Heart left ventricle (tissue), 13 donors: ENCODE results near the gene BATF3.

Experiments
- CTCF ChIP-seq, 12 donors: fragments of 200-600 bp; sonication (generic) in 4 of 12; IDR thresholded peaks; one replicate each; pipeline versions ENCODE4 v1.5.0 to v1.8.0; 2018 to 2022; ENCODE audit warnings: antibody characterized with exemption in 12 of 12, mild to moderate bottlenecking in 5 of 12
- POLR2A ChIP-seq, 2 donors: fragments of 450-650 bp; IDR thresholded peaks; one replicate each; pipeline ENCODE4 v1.6.1; 2017; ENCODE audit warnings: antibody characterized with exemption in 2 of 2, mild to moderate bottlenecking in 2 of 2, moderate library complexity in 2 of 2
- donor health status: ischemic (EF 13 %, LVEDD 7.1; RV severe dilation, severe dysfunction).
- donor health status: DM: no; HTN: yes; CAD: no.
- donor health status: DM: no; HTN: no; CAD: no.
- donor health status: ischemic (EF 25% LVEDD 6.9; RV normal size, moderate dysfunction).
- donor health status: ischemic (EF 25% LVEDD 5.7; RV mildly dilated, moderate dysfunction).
- donor health status: ischemic (EF 35%, LVEDD 5.7; RV mildly dilated, moderate dysfunction).
- donor health status: nonischemic (EF 11% LVEDD 7.7; RV severe dilation, severe dysfunction).
- donor health status: DM: yes; HTN: yes; CAD: no.
- donor health status: PGD.
- donor health status: ischemic (EF 29% LVEDD 5.4; RV normal size, mild dysfunction).
- donor health status: nonischemic (EF 23%, LVEDD 6.1; RV moderate dilation, normal function).

- TF ChIP-seq CTCF (IDR thresholded peaks at IDR 0.05): no peak
- TF ChIP-seq POLR2A (IDR thresholded peaks at IDR 0.05): no peak
These were observed 28.2 kb downstream of the BATF3 start for GRCh38 chr1:212671342-212672031.
